C4-2B (cell line): ENCODE data around the gene MS4A15.

Experiments used
- ZFX ChIP-seq: fragments of 450-650 bp; IDR thresholded peaks from 2 replicates; pipeline ENCODE4 v1.6.1; 2017
- TF ChIP-seq, protein P1 (sequence below): fragments of 450-650 bp; conservative IDR thresholded peaks from 2 replicates; pipeline ENCODE4 v1.5.1; 2017; ENCODE audit warnings: mild to moderate bottlenecking

DNA sequence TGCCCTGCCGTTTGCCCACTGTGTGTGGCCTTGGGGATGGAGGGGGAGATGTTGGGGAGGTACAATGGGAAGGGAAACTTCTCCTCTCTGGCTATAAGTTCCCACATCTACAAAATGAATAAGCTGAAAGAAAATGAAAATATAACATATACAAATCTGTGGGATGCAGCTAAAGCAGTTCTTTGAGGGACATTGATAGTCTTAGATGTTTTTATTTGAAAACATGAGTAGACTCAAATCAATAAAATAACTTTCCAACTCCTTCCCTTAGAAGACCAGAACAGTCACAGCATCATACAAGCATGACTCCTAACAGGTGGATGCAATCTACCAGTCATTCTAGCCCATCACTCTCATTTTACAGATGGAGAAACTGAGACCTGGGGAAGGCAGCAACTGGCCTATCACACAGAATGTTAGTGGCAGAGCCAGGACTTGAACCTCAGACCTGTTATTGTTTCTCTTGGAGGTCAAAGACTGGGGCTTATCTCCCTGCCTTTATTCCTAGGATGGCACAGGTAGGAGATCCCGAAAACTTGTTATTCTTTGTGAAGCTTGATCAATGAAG is 60.0 kb downstream of the MS4A15 start:
- TF ChIP-seq, protein P1, sequence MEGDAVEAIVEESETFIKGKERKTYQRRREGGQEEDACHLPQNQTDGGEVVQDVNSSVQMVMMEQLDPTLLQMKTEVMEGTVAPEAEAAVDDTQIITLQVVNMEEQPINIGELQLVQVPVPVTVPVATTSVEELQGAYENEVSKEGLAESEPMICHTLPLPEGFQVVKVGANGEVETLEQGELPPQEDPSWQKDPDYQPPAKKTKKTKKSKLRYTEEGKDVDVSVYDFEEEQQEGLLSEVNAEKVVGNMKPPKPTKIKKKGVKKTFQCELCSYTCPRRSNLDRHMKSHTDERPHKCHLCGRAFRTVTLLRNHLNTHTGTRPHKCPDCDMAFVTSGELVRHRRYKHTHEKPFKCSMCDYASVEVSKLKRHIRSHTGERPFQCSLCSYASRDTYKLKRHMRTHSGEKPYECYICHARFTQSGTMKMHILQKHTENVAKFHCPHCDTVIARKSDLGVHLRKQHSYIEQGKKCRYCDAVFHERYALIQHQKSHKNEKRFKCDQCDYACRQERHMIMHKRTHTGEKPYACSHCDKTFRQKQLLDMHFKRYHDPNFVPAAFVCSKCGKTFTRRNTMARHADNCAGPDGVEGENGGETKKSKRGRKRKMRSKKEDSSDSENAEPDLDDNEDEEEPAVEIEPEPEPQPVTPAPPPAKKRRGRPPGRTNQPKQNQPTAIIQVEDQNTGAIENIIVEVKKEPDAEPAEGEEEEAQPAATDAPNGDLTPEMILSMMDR: no peak
- TF ChIP-seq ZFX: no peak
